HCT116 (cell line): ENCODE measurements around the gene ANKRD22. TPM values are rescaled to one million over a fixed set of nuclear protein-coding genes. Genes with fewer than 3 reads are reported as not detected.
A peak's percentile ranks its signal among the peaks of the same experiment; 100 is the strongest.

Experiments used
- ATAC-seq: fragments of 200-7000 bp; cut with Tn5 transposase; 2 replicates; pipeline ENCODE4 v1.9.1; 2020; ENCODE audit warnings: mild to moderate bottlenecking, moderate library complexity
- BruUV-seq: library from RNA; stranded (reverse); fragments of 400-500 nt; replicated peaks from 2 replicates; lab custom pipeline; 2021; lab: Mats Ljungman, UMichigan
- CTCF ChIA-PET: fragments of 300-600 bp; sonication (Branson Sonifier 250); formaldehyde crosslinking; loops from one replicate; lab custom pipeline; 2021; ENCODE audit warnings: antibody characterized with exemption; lab: Charles Lee
- POLR2A ChIA-PET: fragments of 300-600, 350-600 bp; sonication (Branson Sonifier 250); formaldehyde crosslinking; loops from one replicate; lab custom pipeline; 2021; ENCODE audit warnings: antibody characterized with exemption; lab: Charles Lee
- RAD21 ChIA-PET, 2 experiments: fragments of 300-600 bp; sonication (Branson Sonifier 250); formaldehyde crosslinking; loops; one replicate each; lab custom pipeline; 2023; ENCODE audit warnings: low total read pairs in 2 of 2; ENCODE audit not compliant: uncharacterized antibody in 2 of 2, unreplicated experiment in 2 of 2, low non-redundant PET in 1 of 2; lab: Charles Lee
- DNase-seq: peaks from one replicate; pipeline ENCODE4 v3.0.0-alpha.2; 2010; ENCODE audit warnings: low read depth, low spot score
- H2AFZ ChIP-seq: fragments of 200-600 bp; shearing (Covaris generic), sonication (generic); 2 replicates; pipeline ENCODE4 v1.6.1; 2017; ENCODE audit warnings: low read depth, mixed run types, mixed read lengths, antibody characterized with exemption, low read length; ENCODE audit not compliant: poor library complexity, severe bottlenecking
- H3K27ac ChIP-seq: 2 replicates; pipeline ENCODE4 v1.5.1; 2012; ENCODE audit warnings: low read depth, low read length
- H3K27me3 ChIP-seq: fragments of 200-600 bp; sonication (generic); 2 replicates; pipeline ENCODE4 v1.6.1; 2016; ENCODE audit warnings: mixed run types, low read length, mixed read lengths; ENCODE audit not compliant: insufficient read depth
- H3K36me3 ChIP-seq, 2 experiments: fragments of 200-500 bp in 1 of 2; fragments of 200-600 bp in 1 of 2; sonication (Bioruptor generic) in 1 of 2; sonication (generic) in 1 of 2; 2 replicates each; pipeline versions ENCODE4 v1.5.1 to v1.6.1; 2014 to 2016; ENCODE audit warnings: low read length in 2 of 2, inconsistent platforms in 1 of 2, mixed read lengths in 1 of 2, mixed run types in 1 of 2; ENCODE audit not compliant: insufficient read depth in 2 of 2, control insufficient read depth in 1 of 2
- H3K4me1 ChIP-seq, 2 experiments: fragments of 200-600 bp in 1 of 2; sonication (generic) in 1 of 2; 2 replicates each; pipeline versions ENCODE4 v1.5.1 to v1.6.1; 2012 to 2017; ENCODE audit warnings: low read length in 2 of 2, inconsistent platforms in 1 of 2, mild to moderate bottlenecking in 1 of 2, mixed read lengths in 1 of 2, mixed run types in 1 of 2, moderate library complexity in 1 of 2; ENCODE audit not compliant: insufficient read depth in 2 of 2, control insufficient read depth in 1 of 2
- H3K4me2 ChIP-seq: fragments of 200-600 bp; sonication (generic); 2 replicates; pipeline ENCODE4 v1.6.1; 2017; ENCODE audit warnings: mixed run types, low read length, mixed read lengths
- H3K4me3 ChIP-seq, 2 experiments: fragments of 200-600 bp in 1 of 2; sonication (generic) in 1 of 2; replicated peaks in 1 of 2; 2 replicates each; pipeline ENCODE4 v1.5.1; 2011 to 2016; ENCODE audit warnings: low read length in 2 of 2, control low read depth in 1 of 2, low read depth in 1 of 2, mild to moderate bottlenecking in 1 of 2, mixed read lengths in 1 of 2, mixed run types in 1 of 2
- H3K79me2 ChIP-seq: fragments of 200-600 bp; sonication (generic); 2 replicates; pipeline ENCODE4 v1.6.1; 2017; ENCODE audit warnings: mild to moderate bottlenecking, mixed run types, low read length, moderate library complexity, mixed read lengths; ENCODE audit not compliant: insufficient read depth
- H3K9ac ChIP-seq: fragments of 200-600 bp; sonication (generic); 2 replicates; pipeline ENCODE4 v1.6.1; 2016; ENCODE audit warnings: low read length, mixed read lengths
- H3K9me2 ChIP-seq: fragments of 200-600 bp; sonication (generic), shearing (Covaris generic); 2 replicates; pipeline ENCODE4 v1.6.1; 2017; ENCODE audit warnings: mixed run types, mild to moderate bottlenecking, moderate library complexity; ENCODE audit not compliant: insufficient read depth
- H3K9me3 ChIP-seq, 2 experiments: fragments of 200-500 bp in 1 of 2; fragments of 200-600 bp in 1 of 2; sonication (Bioruptor generic) in 1 of 2; sonication (generic) in 1 of 2; 2 replicates each; pipeline ENCODE4 v1.6.1; 2014 to 2017; ENCODE audit warnings: low read length in 2 of 2, mixed read lengths in 2 of 2, inconsistent platforms in 1 of 2, low read depth in 1 of 2, mild to moderate bottlenecking in 1 of 2, mixed run types in 1 of 2, moderate library complexity in 1 of 2; ENCODE audit not compliant: control insufficient read depth in 1 of 2, insufficient read depth in 1 of 2
- H4K20me1 ChIP-seq: fragments of 200-600 bp; sonication (generic), shearing (Covaris generic); 2 replicates; pipeline ENCODE4 v1.6.1; 2017; ENCODE audit warnings: mixed run types, mild to moderate bottlenecking, moderate library complexity; ENCODE audit not compliant: insufficient read depth
- POLR2AphosphoS5 ChIP-seq: IDR thresholded peaks from 2 replicates; pipeline ENCODE4 v1.6.1; 2011; ENCODE audit warnings: mild to moderate bottlenecking, low read depth, low read length, moderate library complexity
- SRF ChIP-seq: IDR thresholded peaks from 2 replicates; pipeline ENCODE4 v1.6.1; 2012; ENCODE audit warnings: low read depth
- TCF7L2 ChIP-seq: IDR thresholded peaks from 2 replicates; pipeline ENCODE4 v1.7.0; 2011; ENCODE audit warnings: borderline replicate concordance, inconsistent platforms; ENCODE audit not compliant: insufficient read depth, insufficient read length; ENCODE audit errors: extremely low read depth
- ZNF274 ChIP-seq: fragments of 200-500 bp; sonication (Bioruptor generic); IDR thresholded peaks from 2 replicates; pipeline ENCODE4 v1.6.1; 2014; ENCODE audit warnings: mild to moderate bottlenecking, low read depth, low read length, inconsistent platforms
- intact Hi-C: fragments of 100-400 bp; cut with micrococcal nuclease; formaldehyde crosslinking; loops from 2 replicates; pipeline ENCODE4 v1.10.0; 2022
- total RNA-seq: library from RNA; stranded (reverse); gene quantifications from one replicate; pipeline ENCODE4 v1.2.1, GENCODE V29; 2021; ENCODE audit not compliant: unreplicated experiment
- TF ChIP-seq, protein P1 (sequence below): IDR thresholded peaks from 2 replicates; pipeline ENCODE4 v1.6.1; 2011; ENCODE audit warnings: mild to moderate bottlenecking, low read length, moderate library complexity; ENCODE audit not compliant: insufficient replicate concordance; ENCODE audit errors: extremely low read depth

Gene ANKRD22
- total RNA-seq, 1 experiment from 2014 or later: 2.3 TPM

DNA sequence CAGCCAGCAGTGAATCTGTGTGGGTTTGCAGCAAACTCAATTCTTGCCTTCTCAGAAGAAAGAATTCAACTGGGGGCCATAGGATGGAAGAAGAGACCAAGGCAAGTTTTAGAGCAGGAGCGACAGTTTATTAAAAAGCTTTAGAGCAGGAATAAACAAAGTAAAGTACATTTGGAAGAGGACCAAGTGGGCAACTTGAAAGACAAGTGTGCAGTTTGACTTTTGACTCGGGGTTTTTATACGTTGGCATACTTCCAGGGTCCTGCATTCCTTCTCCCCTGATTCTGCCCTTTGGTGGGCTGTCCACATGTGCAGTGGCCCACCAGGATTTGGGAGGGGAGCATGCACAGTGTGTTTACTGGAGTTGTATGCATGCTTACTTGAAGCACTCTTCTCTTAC lies 3.0 kb upstream of the ANKRD22 start (continued):
- TF ChIP-seq, protein P1, sequence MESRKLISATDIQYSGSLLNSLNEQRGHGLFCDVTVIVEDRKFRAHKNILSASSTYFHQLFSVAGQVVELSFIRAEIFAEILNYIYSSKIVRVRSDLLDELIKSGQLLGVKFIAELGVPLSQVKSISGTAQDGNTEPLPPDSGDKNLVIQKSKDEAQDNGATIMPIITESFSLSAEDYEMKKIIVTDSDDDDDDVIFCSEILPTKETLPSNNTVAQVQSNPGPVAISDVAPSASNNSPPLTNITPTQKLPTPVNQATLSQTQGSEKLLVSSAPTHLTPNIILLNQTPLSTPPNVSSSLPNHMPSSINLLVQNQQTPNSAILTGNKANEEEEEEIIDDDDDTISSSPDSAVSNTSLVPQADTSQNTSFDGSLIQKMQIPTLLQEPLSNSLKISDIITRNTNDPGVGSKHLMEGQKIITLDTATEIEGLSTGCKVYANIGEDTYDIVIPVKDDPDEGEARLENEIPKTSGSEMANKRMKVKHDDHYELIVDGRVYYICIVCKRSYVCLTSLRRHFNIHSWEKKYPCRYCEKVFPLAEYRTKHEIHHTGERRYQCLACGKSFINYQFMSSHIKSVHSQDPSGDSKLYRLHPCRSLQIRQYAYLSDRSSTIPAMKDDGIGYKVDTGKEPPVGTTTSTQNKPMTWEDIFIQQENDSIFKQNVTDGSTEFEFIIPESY: no peak
- TF ChIP-seq TCF7L2: no peak
- TF ChIP-seq, all 23 proteins: peak for 0

DNA sequence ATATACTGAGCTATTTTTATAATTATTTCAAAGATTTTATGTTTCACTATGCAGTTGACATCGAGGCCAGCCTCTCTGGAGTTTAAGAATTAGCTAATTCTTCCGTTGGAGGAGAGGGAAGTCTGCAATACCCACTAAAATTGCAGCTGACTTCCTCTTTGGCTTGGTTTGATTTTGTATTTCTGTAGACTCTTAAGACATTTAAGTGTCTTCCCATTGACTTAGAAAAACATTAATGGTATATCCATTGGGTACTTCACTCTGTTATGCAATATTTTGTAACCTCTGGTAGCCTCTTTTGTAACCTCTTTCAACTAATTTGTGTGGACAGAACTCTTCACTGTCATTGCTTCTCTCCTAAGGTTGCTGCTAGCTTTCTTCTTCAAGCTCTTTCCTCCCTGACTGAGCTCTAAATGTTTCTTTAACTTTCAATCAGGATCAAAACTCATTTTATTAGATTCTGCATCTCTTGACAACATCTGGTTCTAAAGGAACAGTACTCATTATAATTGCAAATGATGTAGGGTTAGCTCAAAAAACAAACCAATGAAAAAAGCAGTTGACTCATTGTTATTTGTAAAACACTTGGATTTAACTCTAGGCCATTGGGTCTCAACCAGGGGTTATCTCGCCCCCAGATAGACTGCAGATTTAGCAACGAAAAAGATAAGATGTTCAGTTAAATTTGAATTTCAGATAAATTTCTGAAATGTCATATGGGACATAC lies 1.7 kb upstream of the ANKRD22 start:
- Histone ChIP-seq H3K79me2 (no peaks in the 10 kb centered on the region), H3K9me2 (no peaks in the 10 kb centered on the region), H4K20me1 (no peaks in the 10 kb centered on the region), H3K27me3 (no peaks in the 10 kb centered on the region), H3K4me1 (peaks cover 18 to 39% of the 10 kb centered on the region in 2 experiments)
- POLR2A ChIA-PET: no interaction called here
- no TSS peak for BruUV-seq
- CTCF ChIA-PET: interaction anchor here (1.1 to 2.1 kb wide), 2 partner anchors 18 to 80 kb away, joined by 3 to 8 read pairs; no protein-coding TSS in a partner anchor
- RAD21 ChIA-PET: no interaction called here
- TF ChIP-seq SRF (no peak), ZNF274 (no peak), POLR2AphosphoS5 (no peak)
- TF ChIP-seq, protein P1: no peak
- TF ChIP-seq, all 23 proteins: peak for 0
- H3K36me3 ChIP-seq: no peaks in the 10 kb centered on the region
- ATAC-seq (no peak), DNase-seq (no peak)
- no peak overlapping the region for H3K9ac ChIP-seq
- H3K27ac ChIP-seq: no peak overlapping the region
- H3K4me2 ChIP-seq: no peak overlapping the region
- H3K4me3 ChIP-seq: no peak overlapping the region
- intact Hi-C loops: no loop called here
- H3K9me3 ChIP-seq: no peaks in the 10 kb centered on the region
- peak overlapping the region; percentile 44 for H2AFZ ChIP-seq
